Measurements from ENCODE around the gene HOXC13.
A peak's percentile ranks its signal among the peaks of the same experiment; 100 is the strongest.

Gene HOXC13

GRCh38 chr12:53976172-53976822, 37.7 kb downstream of the HOXC13 start:
- no peaks in the 10 kb centered on the region for H3K36me3 ChIP-seq (ENCODE audit: insufficient read depth, low read length)
- no peak overlapping the region for H3K27ac ChIP-seq (ENCODE audit: low read length)
- TF ChIP-seq CTCF (IDR thresholded peaks at IDR 0.05; ENCODE audit: borderline replicate concordance, extremely low read depth, low read length, poor library complexity, severe bottlenecking) (no peak), EZH2 (IDR thresholded peaks at IDR 0.05; ENCODE audit: borderline replicate concordance, low read depth, low read length, severe bottlenecking) (no peak)
- no peak overlapping the region for H3K4me2 ChIP-seq (ENCODE audit: insufficient read depth, low read length)
- ATAC-seq (ENCODE audit: insufficient read depth, low read depth) (no peak), DNase-seq (no peak)
- H3K79me2 ChIP-seq (ENCODE audit: insufficient read depth, low read length) = no peaks in the 10 kb centered on the region
- H4K20me1 ChIP-seq (ENCODE audit: insufficient read depth, low read length) = no peaks in the 10 kb centered on the region
- H3K4me1 ChIP-seq (ENCODE audit: insufficient read depth, low read length) = peaks cover 5% of the 10 kb centered on the region
- H3K27me3 ChIP-seq (ENCODE audit: insufficient read depth, low read length, poor library complexity) = peaks cover 45% of the 10 kb centered on the region
- no peak overlapping the region for H3K9ac ChIP-seq (ENCODE audit: low read depth, low read length)
- no peak overlapping the region for H2AFZ ChIP-seq (ENCODE audit: low read depth, low read length)
- no peaks in the 10 kb centered on the region for H3K9me3 ChIP-seq (ENCODE audit: insufficient read depth, low read length, severe bottlenecking)
- no peak overlapping the region for H3K4me3 ChIP-seq (ENCODE audit: low read depth in 1 of 2, low read length in 2 of 2)

- H3K4me1 ChIP-seq (ENCODE audit: insufficient read depth, low read length) = peaks cover 5% of the 10 kb centered on the region
- no peaks in the 10 kb centered on the region for H3K36me3 ChIP-seq (ENCODE audit: insufficient read depth, low read length)
- no peaks in the 10 kb centered on the region for H3K9me3 ChIP-seq (ENCODE audit: insufficient read depth, low read length, severe bottlenecking)
- TF ChIP-seq CTCF (IDR thresholded peaks at IDR 0.05; ENCODE audit: borderline replicate concordance, extremely low read depth, low read length, poor library complexity, severe bottlenecking) = no peak
- TF ChIP-seq EZH2 (IDR thresholded peaks at IDR 0.05; ENCODE audit: borderline replicate concordance, low read depth, low read length, severe bottlenecking) = no peak
- H3K27ac ChIP-seq (ENCODE audit: low read length) = no peak overlapping the region
- peaks cover 45% of the 10 kb centered on the region for H3K27me3 ChIP-seq (ENCODE audit: insufficient read depth, low read length, poor library complexity)
- no peaks in the 10 kb centered on the region for H4K20me1 ChIP-seq (ENCODE audit: insufficient read depth, low read length)
- H2AFZ ChIP-seq (ENCODE audit: low read depth, low read length) = no peak overlapping the region
- no peak overlapping the region for H3K4me3 ChIP-seq (ENCODE audit: low read depth in 1 of 2, low read length in 2 of 2)
- no peak overlapping the region for H3K9ac ChIP-seq (ENCODE audit: low read depth, low read length)
- no peak for ATAC-seq (ENCODE audit: insufficient read depth, low read depth)
- no peak for DNase-seq
- no peak overlapping the region for H3K4me2 ChIP-seq (ENCODE audit: insufficient read depth, low read length)
- H3K79me2 ChIP-seq (ENCODE audit: insufficient read depth, low read length) = no peaks in the 10 kb centered on the region
These were observed 38.4 kb downstream of the HOXC13 start for GRCh38 chr12:53976823-53977595.

- no peaks in the 10 kb centered on the region for H3K9me3 ChIP-seq (ENCODE audit: insufficient read depth, low read length, severe bottlenecking)
- peaks cover 5% of the 10 kb centered on the region for H3K4me1 ChIP-seq (ENCODE audit: insufficient read depth, low read length)
- H3K4me3 ChIP-seq (ENCODE audit: low read depth in 1 of 2, low read length in 2 of 2) = no peak overlapping the region
- TF ChIP-seq CTCF (IDR thresholded peaks at IDR 0.05; ENCODE audit: borderline replicate concordance, extremely low read depth, low read length, poor library complexity, severe bottlenecking) = no peak
- TF ChIP-seq EZH2 (IDR thresholded peaks at IDR 0.05; ENCODE audit: borderline replicate concordance, low read depth, low read length, severe bottlenecking) = no peak
- H4K20me1 ChIP-seq (ENCODE audit: insufficient read depth, low read length) = no peaks in the 10 kb centered on the region
- peaks cover 53% of the 10 kb centered on the region for H3K27me3 ChIP-seq (ENCODE audit: insufficient read depth, low read length, poor library complexity)
- ATAC-seq (ENCODE audit: insufficient read depth, low read depth) = no peak
- H2AFZ ChIP-seq (ENCODE audit: low read depth, low read length) = peak overlapping the region; percentile 21; the same call in 1 of the 2 replicates
- H3K27ac ChIP-seq (ENCODE audit: low read length) = no peak overlapping the region
- H3K36me3 ChIP-seq (ENCODE audit: insufficient read depth, low read length) = no peaks in the 10 kb centered on the region
- H3K4me2 ChIP-seq (ENCODE audit: insufficient read depth, low read length) = peak overlapping the region; percentile 34
- no peak overlapping the region for H3K9ac ChIP-seq (ENCODE audit: low read depth, low read length)
- DNase-seq = no peak
- no peaks in the 10 kb centered on the region for H3K79me2 ChIP-seq (ENCODE audit: insufficient read depth, low read length)
These were observed 39.2 kb downstream of the HOXC13 start for GRCh38 chr12:53977596-53978445.
